Measurements from ENCODE around the gene SCFD2. TPM values are rescaled to one million over a fixed set of nuclear protein-coding genes. Genes with fewer than 3 reads are reported as not detected.

Gene SCFD2
- total RNA-seq, 1 experiment from 2014 or later, result 7.4 TPM

- no peak for ATAC-seq
Measured at GRCh38 chr4:52939739-52940138, 426.1 kb downstream of the SCFD2 start.

GRCh38 chr4:52939325-52939724 is 426.5 kb downstream of the SCFD2 start:
- BruUV-seq (replicated peaks), result no TSS peak
- Histone ChIP-seq H3K9me3 (ENCODE audit: control insufficient read depth, insufficient read depth, low read depth, low read length) (no peaks in the 10 kb centered on the region), H3K36me3 (ENCODE audit: control insufficient read depth, insufficient read depth, low read length) (no peaks in the 10 kb centered on the region), H3K4me1 (ENCODE audit: control insufficient read depth, insufficient read depth, low read length) (no peaks in the 10 kb centered on the region), H3K4me3 (ENCODE audit: low read depth in 2 of 2, low read length in 2 of 2) (no peak overlapping the region), H3K27me3 (ENCODE audit: control insufficient read depth, insufficient read depth, low read length) (no peaks in the 10 kb centered on the region), H3K27ac (ENCODE audit: low read length) (no peak overlapping the region)
- CTCF ChIA-PET, result no interaction called here
- no peak for DNase-seq (ENCODE audit: low read depth, low spot score)
- POLR2A ChIA-PET, result no interaction called here
- ATAC-seq, result no peak
- in situ Hi-C loops (cut with HindIII; ENCODE audit: low pct_unique_long_range_greater_than_20kb, low sequenced_read_pairs), result no loop called here
- no peak for TF ChIP-seq SIN3A (IDR thresholded peaks at IDR 0.05; ENCODE audit: borderline replicate concordance, insufficient read depth, low read depth, low read length)
- TF ChIP-seq REST (IDR thresholded peaks at IDR 0.05; ENCODE audit: insufficient read depth in 1 of 2, low read depth in 2 of 2, low read length in 1 of 2), result no peak
- no peak for TF ChIP-seq TCF7L2 (IDR thresholded peaks at IDR 0.05; ENCODE audit: low read depth, low read length)
- no peak for TF ChIP-seq CTCF (IDR thresholded peaks at IDR 0.05)
- TF ChIP-seq POLR2AphosphoS5 (IDR thresholded peaks at IDR 0.05; ENCODE audit: low read depth, low read length), result no peak
- intact Hi-C loops (cut with micrococcal nuclease; ENCODE audit: unreplicated experiment), result no loop called here

More at GRCh38 chr4:52939739-52940138, 426.1 kb downstream of the SCFD2 start:
- POLR2A ChIA-PET, result no interaction called here
- H3K27ac ChIP-seq (ENCODE audit: low read length), result no peak overlapping the region
- TF ChIP-seq REST (IDR thresholded peaks at IDR 0.05; ENCODE audit: insufficient read depth in 1 of 2, low read depth in 2 of 2, low read length in 1 of 2), result no peak
- no peak for TF ChIP-seq SIN3A (IDR thresholded peaks at IDR 0.05; ENCODE audit: borderline replicate concordance, insufficient read depth, low read depth, low read length)
- no peak for TF ChIP-seq CTCF (IDR thresholded peaks at IDR 0.05)
- no peak for TF ChIP-seq POLR2AphosphoS5 (IDR thresholded peaks at IDR 0.05; ENCODE audit: low read depth, low read length)
- CTCF ChIA-PET, result no interaction called here
- no peaks in the 10 kb centered on the region for H3K36me3 ChIP-seq (ENCODE audit: control insufficient read depth, insufficient read depth, low read length)
- no peak overlapping the region for H3K4me3 ChIP-seq (ENCODE audit: low read depth in 2 of 2, low read length in 2 of 2)
- H3K27me3 ChIP-seq (ENCODE audit: control insufficient read depth, insufficient read depth, low read length), result no peaks in the 10 kb centered on the region
- no peaks in the 10 kb centered on the region for H3K9me3 ChIP-seq (ENCODE audit: control insufficient read depth, insufficient read depth, low read depth, low read length)
- H3K4me1 ChIP-seq (ENCODE audit: control insufficient read depth, insufficient read depth, low read length), result no peaks in the 10 kb centered on the region
- BruUV-seq (replicated peaks), result no TSS peak
- DNase-seq (ENCODE audit: low read depth, low spot score), result no peak
- in situ Hi-C loops (cut with HindIII; ENCODE audit: low pct_unique_long_range_greater_than_20kb, low sequenced_read_pairs), result no loop called here
- intact Hi-C loops (cut with micrococcal nuclease; ENCODE audit: unreplicated experiment), result no loop called here
